GM19193 (cell line): Measurements from ENCODE around the gene C1QA.

Source experiments
- POLR2A ChIP-seq: IDR thresholded peaks from 4 replicates; pipeline ENCODE4 v1.6.1; 2011; ENCODE audit not compliant: insufficient read depth, insufficient read length; ENCODE audit errors: extremely low read depth

C1QA gene

DNA sequence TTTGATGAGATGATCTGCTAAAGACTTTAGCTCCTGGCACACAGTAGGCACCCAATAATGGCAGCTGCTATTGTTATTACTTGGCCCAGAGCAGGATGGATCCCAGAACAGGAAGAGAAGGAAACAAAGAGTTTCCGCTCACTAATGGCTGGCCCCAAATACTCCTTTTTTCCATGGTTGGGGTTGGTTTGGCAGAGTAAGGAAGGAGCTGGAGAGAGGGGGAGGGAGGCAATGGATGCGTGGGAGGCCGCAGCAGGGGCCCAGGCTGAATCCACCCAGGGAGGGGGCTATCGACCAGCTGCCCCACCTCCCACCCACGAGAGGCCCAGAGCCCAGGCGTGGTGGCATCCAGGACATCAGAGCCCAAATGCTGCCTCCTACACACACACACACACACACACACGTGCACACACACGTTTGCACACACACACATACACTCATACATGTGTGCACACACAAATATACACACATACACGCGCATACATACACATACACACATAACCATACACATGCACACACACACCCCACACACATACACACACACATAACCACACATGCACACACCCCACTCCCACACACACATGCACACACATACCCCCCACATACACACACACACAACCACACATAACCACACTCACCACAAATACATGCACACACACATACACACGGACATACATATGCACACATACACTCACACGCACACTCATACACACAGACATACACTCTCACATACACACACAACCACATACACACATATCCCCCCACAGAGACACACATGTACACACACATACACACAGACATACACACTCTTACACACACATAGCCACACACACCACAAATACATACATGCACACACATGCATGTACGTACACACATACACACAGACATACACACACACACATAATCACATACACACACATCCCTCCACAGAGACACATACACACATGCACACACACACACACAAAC, 41.8 kb downstream of the C1QA start:
- no peak for TF ChIP-seq POLR2A

DNA sequence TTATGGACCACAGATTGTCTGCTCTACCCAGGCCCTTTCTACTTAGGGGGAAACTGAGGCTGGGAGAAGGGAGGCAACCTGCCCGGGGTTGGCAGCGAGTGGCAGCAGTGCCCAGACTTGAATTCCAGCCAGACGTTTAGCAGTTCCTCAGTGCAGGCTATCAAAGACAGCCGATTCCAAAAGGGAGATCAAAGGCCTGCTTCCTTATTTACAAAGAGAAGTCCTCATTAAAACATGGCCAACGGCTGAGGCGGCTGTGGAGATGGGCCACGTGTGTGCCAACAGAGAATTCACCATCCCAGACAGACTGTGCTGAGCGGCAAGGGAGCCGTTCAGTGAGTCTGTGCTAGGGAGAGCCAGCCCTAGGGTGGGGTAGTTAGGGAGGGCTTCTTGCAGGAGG, 44.3 kb downstream of the C1QA start:
- TF ChIP-seq POLR2A = no peak

DNA sequence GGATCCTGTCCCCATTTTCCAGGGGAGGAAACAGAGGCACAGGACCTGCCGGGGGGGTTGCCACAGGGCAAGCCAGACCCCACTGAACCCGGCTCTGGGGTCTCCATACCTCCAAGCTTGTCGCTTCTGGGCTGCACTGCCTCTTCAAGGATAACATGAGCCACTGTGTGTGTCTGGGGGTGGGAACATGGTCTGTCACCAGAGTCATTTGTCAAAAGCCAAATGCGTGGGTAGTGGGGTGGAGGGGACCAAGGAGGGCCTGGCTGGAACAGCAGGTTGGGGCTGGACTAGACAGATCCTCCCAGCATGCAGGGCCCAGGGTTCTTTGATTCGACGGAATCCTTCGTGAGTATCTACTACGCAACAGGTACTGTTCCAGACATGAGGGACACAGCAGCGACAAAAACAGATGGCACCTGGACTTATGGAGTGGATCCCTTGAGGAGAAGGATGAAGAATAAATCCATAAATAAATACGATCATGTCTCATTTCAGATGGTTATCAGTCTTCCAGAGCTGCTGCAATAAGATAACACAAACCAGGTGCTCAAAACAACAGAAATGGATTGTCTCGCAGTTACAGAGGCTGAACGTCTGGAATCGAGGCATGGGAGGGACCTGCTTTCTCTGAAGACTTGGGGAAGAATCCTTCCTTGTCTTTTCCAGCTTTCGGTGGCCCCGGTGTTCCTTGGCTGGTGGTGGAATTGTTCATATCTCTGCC, 45.3 kb downstream of the C1QA start:
- TF ChIP-seq POLR2A = no peak

DNA sequence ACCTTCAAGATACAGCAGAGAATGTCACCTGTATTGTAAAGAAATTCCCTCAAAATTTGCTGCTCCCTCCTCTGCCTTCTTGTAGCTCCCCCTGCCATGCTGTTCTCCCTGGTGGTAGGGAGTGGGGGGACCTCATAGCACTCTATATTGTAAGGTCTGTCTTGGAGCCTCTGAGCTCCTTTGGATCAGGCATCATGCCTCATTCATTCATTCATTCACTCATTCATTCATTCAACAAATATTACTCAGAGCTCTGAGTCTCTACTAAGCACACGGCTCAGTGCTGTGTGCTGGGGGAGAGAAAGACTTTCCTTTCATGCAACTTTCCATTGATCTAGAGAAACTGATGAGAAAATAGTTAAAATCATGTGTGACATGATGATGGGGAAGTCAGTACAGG, 47.1 kb downstream of the C1QA start:
- no peak for TF ChIP-seq POLR2A

DNA sequence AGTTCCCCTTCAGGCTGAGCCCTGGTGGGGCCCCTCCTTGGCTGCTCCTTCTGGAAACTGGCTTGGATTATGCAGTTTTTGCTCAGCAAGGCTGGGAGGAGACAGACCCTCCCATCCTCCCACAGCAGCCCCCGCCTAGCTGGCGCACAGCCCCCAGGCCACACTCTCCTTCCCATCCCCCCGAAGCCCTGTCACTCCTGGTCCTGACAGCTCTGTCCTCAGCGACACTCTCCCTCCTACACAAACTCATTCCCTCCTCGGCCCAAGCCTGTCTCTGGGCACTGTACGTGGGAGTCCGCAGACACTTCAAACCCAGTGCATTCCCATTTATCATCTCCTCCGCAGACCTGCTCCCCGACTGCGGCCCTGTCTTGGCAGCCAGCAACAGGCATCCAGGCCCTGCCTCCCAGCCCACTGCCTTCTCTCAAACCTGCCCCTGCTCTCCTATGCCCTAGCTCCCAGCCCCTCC, 49.2 kb downstream of the C1QA start:
- TF ChIP-seq POLR2A = no peak

DNA sequence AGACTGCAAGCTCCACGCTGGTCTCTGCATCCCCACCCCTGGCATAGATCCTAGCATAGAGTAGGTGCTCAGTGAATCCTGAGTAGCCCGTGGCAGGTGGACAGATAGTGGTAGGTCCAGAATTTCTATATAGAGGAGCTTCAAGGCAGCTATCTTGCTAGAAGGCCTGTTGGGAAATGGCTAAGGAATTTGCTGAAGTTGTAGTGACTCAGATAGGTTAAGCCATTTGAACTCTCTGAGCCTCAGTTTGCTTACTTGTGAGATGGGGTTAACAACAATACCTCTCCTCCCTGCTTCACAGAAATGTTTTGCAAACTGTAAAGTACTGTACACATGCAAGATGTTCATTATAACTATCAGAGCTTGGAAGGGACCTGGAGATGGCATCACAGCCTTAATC, 50.8 kb downstream of the C1QA start:
- TF ChIP-seq POLR2A = no peak

DNA sequence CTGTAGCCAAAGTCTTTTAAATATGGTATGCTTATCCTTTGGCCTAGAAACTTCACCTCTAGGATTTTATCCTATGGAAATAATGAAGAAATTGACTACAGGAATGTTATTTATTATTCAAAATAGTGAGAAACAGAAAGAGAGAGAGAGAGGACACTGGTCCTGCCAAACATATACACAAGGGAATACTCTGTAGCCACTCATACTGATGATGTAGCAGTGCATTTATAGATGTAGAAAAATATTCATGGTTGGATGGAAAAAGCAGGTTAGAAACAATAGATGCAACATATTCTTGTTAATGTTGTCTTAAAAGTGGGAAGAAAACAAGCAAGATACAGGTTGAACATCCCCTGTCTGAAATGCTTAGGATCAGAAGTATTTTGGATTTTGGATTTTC, 52.0 kb downstream of the C1QA start:
- TF ChIP-seq POLR2A = no peak
